Body of pancreas (tissue), 4 donors: ENCODE data around the gene BBOF1.

Experiments used
- CTCF ChIP-seq, 7 experiments: fragments of 450-650 bp in 4 of 7; fragments of 200-600 bp in 3 of 7; sonication (generic) in 3 of 7; IDR thresholded peaks; one replicate each; pipeline ENCODE4 v1.5.1; 2016 to 2019; ENCODE audit warnings: antibody characterized with exemption in 7 of 7
- POLR2A ChIP-seq, 3 donors: fragments of 450-650 bp; IDR thresholded peaks; one replicate each; pipeline ENCODE4 v1.6.1; 2016; ENCODE audit warnings: antibody characterized with exemption in 3 of 3, mild to moderate bottlenecking in 2 of 3

DNA sequence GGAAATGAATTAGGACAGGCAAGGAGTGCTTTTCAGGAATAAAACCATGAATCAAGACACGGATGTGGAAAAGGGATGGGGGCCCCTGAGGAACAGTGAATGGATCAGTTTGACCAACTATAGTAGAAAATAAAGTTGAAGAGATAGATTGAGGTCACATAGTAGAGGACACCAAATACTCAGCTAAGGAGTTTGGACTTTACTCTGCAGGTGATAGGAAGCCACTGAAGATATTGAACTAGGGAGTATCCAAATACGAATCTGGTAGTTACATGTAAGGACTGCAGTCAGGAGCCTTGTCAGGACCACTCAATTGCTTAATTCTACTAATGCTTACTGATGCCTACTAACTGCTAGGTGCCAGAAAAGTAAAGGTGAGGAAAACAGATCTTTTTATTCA, 20.4 kb upstream of the BBOF1 start:
- TF ChIP-seq CTCF (IDR thresholded peaks at IDR 0.05): no peak
- no peak for TF ChIP-seq POLR2A (IDR thresholded peaks at IDR 0.05)
